Measurements from ENCODE around the gene PIR.

DNA sequence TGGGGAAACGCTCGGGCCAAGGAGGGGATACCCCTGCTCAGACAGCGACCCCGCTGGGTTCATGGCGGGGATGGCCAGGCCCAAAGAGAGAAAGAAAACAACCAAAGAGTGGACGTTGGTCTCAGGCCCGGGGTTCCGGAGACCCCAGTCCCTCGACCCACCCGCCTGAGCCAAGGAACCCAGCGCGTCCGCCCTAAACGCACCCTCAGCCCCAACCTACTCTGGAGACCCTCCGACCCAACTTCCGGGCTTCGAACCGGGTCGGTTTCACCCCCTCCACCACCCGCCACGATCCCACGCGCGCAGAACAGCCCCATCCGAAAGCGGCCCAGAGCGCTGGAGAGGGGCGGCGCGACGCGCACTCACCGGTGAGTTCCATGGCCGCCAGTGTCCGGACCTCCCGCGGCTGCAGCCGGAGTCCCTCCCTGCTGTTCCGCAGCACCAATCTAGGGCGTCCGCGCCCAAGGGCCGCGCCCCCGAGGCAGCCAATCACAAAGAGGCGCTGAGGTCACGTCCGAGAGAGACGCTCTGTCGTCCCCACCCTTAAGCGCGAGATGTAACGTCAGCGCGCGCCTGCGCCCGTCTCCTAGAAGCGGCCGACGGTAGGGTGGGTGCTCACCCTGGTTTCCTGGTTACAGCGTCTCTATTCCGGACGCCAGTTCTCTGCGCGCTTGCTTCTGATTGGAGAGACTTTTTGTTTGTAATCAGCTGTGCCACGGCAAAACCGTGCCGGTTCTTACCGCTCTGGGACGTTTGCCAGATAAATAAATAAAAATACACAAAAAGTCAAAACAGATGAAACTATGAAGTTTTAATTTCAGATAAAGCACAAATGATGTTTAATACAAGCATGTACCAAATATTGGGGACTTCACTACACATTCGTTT is 157.8 kb downstream of the PIR start, which contains the start of gene PIGA:
- TF ChIP-seq TAF1 (IDR thresholded peaks at IDR 0.05; ENCODE audit: borderline replicate concordance, insufficient read depth, low read length) (0 out of 2 replicates have a peak, but pooled peaks have one; percentile 38), SIN3A (IDR thresholded peaks at IDR 0.05; ENCODE audit: borderline replicate concordance, insufficient read depth, low read length) (peak; percentile 80), POLR2AphosphoS5 (IDR thresholded peaks at IDR 0.05; ENCODE audit: low read depth, low read length) (peak; percentile 51)

Measured in PFSK-1 (cell line).